Naive thymus-derived CD4-positive, alpha-beta T cell (primary cell): Measurements from ENCODE around the gene PTPRG. TPM values are rescaled to one million over a fixed set of nuclear protein-coding genes. Genes with fewer than 3 reads are reported as not detected.

Experiments used
- ATAC-seq: fragments of 150-1000 bp; cut with Tn5 transposase; 2 replicates; pipeline ENCODE4 v1.10.0; 2021; ENCODE audit warnings: mild to moderate bottlenecking, moderate library complexity
- CTCF ChIA-PET: fragments of 350-600 bp; sonication (Branson Sonifier 250); formaldehyde crosslinking; loops from one replicate; lab custom pipeline; 2021; ENCODE audit warnings: antibody characterized with exemption; lab: Charles Lee
- POLR2A ChIA-PET: fragments of 350-600 bp; sonication (Branson Sonifier 250); formaldehyde crosslinking; loops from one replicate; lab custom pipeline; 2021; ENCODE audit warnings: antibody characterized with exemption, inconsistent platforms; lab: Charles Lee
- DNase-seq, 9 donors: peaks; one replicate each; pipeline versions ENCODE4 v3.0.0 to v3.0.0-alpha.2; 2020 to 2022; ENCODE audit warnings: mixed read lengths in 1 of 9
- H3K27ac ChIP-seq: one replicate; pipeline ENCODE4 v1.7.0; 2013; ENCODE audit warnings: mild to moderate bottlenecking, low read depth, low read length, moderate library complexity
- H3K27me3 ChIP-seq, 2 donors: one replicate each; pipeline ENCODE4 v1.7.0; 2013; ENCODE audit warnings: low read length in 2 of 2, mild to moderate bottlenecking in 2 of 2, moderate library complexity in 2 of 2; ENCODE audit not compliant: control insufficient read depth in 2 of 2, insufficient read depth in 2 of 2
- H3K36me3 ChIP-seq, 3 experiments: 1 replicate in 2 of 3; 2 replicates in 1 of 3; pipeline ENCODE4 v1.7.0; 2013; ENCODE audit warnings: low read length in 3 of 3, mild to moderate bottlenecking in 3 of 3, moderate library complexity in 1 of 3; ENCODE audit not compliant: insufficient read depth in 3 of 3, control insufficient read depth in 2 of 3
- H3K4me1 ChIP-seq, 2 donors: one replicate each; pipeline ENCODE4 v1.7.0; 2013; ENCODE audit warnings: low read length in 2 of 2, mild to moderate bottlenecking in 2 of 2, moderate library complexity in 1 of 2; ENCODE audit not compliant: control insufficient read depth in 2 of 2, insufficient read depth in 2 of 2
- H3K4me3 ChIP-seq: 2 replicates; pipeline ENCODE4 v1.7.0; 2013; ENCODE audit warnings: mild to moderate bottlenecking, low read length
- H3K9me3 ChIP-seq, 3 experiments: 1 replicate in 2 of 3; 2 replicates in 1 of 3; pipeline ENCODE4 v1.7.0; 2013; ENCODE audit warnings: low read length in 3 of 3; ENCODE audit not compliant: control insufficient read depth in 2 of 3
- H3K27ac Mint-ChIP-seq, 9 donors: one replicate each; pipeline ENCODE4 v1.8.0; 2020 to 2022; ENCODE audit warnings: mixed read lengths in 9 of 9, mild to moderate bottlenecking in 8 of 9, moderate library complexity in 5 of 9, inconsistent platforms in 2 of 9
- H3K27me3 Mint-ChIP-seq, 5 donors: one replicate each; pipeline ENCODE4 v1.8.0; 2021 to 2022; ENCODE audit warnings: mixed read lengths in 5 of 5, mild to moderate bottlenecking in 1 of 5
- H3K36me3 Mint-ChIP-seq, 5 donors: one replicate each; pipeline ENCODE4 v1.8.0; 2020 to 2022; ENCODE audit warnings: mixed read lengths in 5 of 5, mild to moderate bottlenecking in 3 of 5, inconsistent platforms in 1 of 5
- H3K4me1 Mint-ChIP-seq, 7 donors: one replicate each; pipeline ENCODE4 v1.8.0; 2020 to 2022; ENCODE audit warnings: mixed read lengths in 7 of 7, mild to moderate bottlenecking in 3 of 7, inconsistent platforms in 1 of 7
- H3K4me3 Mint-ChIP-seq, 10 donors: one replicate each; pipeline ENCODE4 v1.8.0; 2020 to 2022; ENCODE audit warnings: mild to moderate bottlenecking in 10 of 10, mixed read lengths in 10 of 10, moderate library complexity in 6 of 10, inconsistent platforms in 2 of 10
- H3K9me3 Mint-ChIP-seq, 11 donors: one replicate each; pipeline ENCODE4 v1.8.0; 2020 to 2022; ENCODE audit warnings: mixed read lengths in 11 of 11, mild to moderate bottlenecking in 4 of 11, inconsistent platforms in 1 of 11, moderate library complexity in 1 of 11
- intact Hi-C, 2 donors: fragments of 100-400 bp; cut with micrococcal nuclease; formaldehyde crosslinking; loops; one replicate each; pipeline ENCODE4 v1.15.1; 2023
- polyA plus RNA-seq, 2 donors: library from polyadenylated mRNA; unstranded; fragments of 300-500 nt; fragmentation: Illumina TruSeq; gene quantifications; one replicate each; pipeline ENCODE4 v1.2.3, GENCODE V29; 2021
- total RNA-seq, 6 experiments: library from RNA in 5 of 6; stranded (reverse) in 5 of 6; gene quantifications; 1 replicate in 5 of 6; 2 replicates in 1 of 6; pipeline ENCODE4 v1.2.3 and lab custom pipeline; 2021 to 2026

The PTPRG gene
- total and polyA plus RNA-seq, 7 experiments from 2014 or later = 0.17 to 1.7 TPM; not detected in 5

- no peak overlapping the region for H3K4me3 ChIP-seq
- intact Hi-C loops = no loop called here
- ATAC-seq = no peak
- H3K9me3 ChIP-seq = no peaks in the 10 kb centered on the region
- no peaks in the 10 kb centered on the region for H3K36me3 ChIP-seq
- Mint-ChIP-seq H3K4me1 (no peaks in the 10 kb centered on the region), H3K27ac (no peak overlapping the region), H3K27me3 (peaks cover 0 to 26% (median 13%) of the 10 kb centered on the region in 5 donors), H3K9me3 (peaks cover 0 to 4% (median 0%) of the 10 kb centered on the region in 11 donors), H3K4me3 (no peak overlapping the region), H3K36me3 (peaks cover 0 to 4% (median 0%) of the 10 kb centered on the region in 5 donors)
- no peak for DNase-seq
- POLR2A ChIA-PET = no interaction called here
- CTCF ChIA-PET = no interaction called here
- no peak overlapping the region for H3K27ac ChIP-seq
- no peaks in the 10 kb centered on the region for H3K4me1 ChIP-seq
- no peaks in the 10 kb centered on the region for H3K27me3 ChIP-seq
These were observed 566.7 kb downstream of the PTPRG start for GRCh38 chr3:62128051-62128450.

GRCh38 chr3:62128681-62129080 lies 567.3 kb downstream of the PTPRG start:
- ATAC-seq (no peak), DNase-seq (no peak)
- Histone ChIP-seq H3K9me3 (no peaks in the 10 kb centered on the region), H3K4me1 (no peaks in the 10 kb centered on the region), H3K27ac (no peak overlapping the region), H3K36me3 (no peaks in the 10 kb centered on the region), H3K4me3 (no peak overlapping the region), H3K27me3 (no peaks in the 10 kb centered on the region)
- intact Hi-C loops = no loop called here
- H3K4me1 Mint-ChIP-seq = no peaks in the 10 kb centered on the region
- H3K27ac Mint-ChIP-seq = no peak overlapping the region
- H3K27me3 Mint-ChIP-seq = peaks cover 0 to 32% (median 13%) of the 10 kb centered on the region in 5 donors
- H3K9me3 Mint-ChIP-seq = peaks cover 0 to 4% (median 0%) of the 10 kb centered on the region in 11 donors
- H3K36me3 Mint-ChIP-seq = peaks cover 0 to 4% (median 0%) of the 10 kb centered on the region in 5 donors
- POLR2A ChIA-PET = no interaction called here
- H3K4me3 Mint-ChIP-seq = no peak overlapping the region
- CTCF ChIA-PET = no interaction called here

- Histone ChIP-seq H3K4me1 (no peaks in the 10 kb centered on the region), H3K36me3 (no peaks in the 10 kb centered on the region), H3K27ac (no peak overlapping the region), H3K9me3 (no peaks in the 10 kb centered on the region), H3K4me3 (no peak overlapping the region), H3K27me3 (no peaks in the 10 kb centered on the region)
- POLR2A ChIA-PET = no interaction called here
- DNase-seq (no peak), ATAC-seq (no peak)
- Mint-ChIP-seq H3K4me3 (no peak overlapping the region), H3K36me3 (no peaks in the 10 kb centered on the region), H3K9me3 (peaks cover 0 to 6% (median 0%) of the 10 kb centered on the region in 11 donors), H3K27ac (no peak overlapping the region), H3K27me3 (peaks cover 0 to 38% (median 18%) of the 10 kb centered on the region in 5 donors), H3K4me1 (no peaks in the 10 kb centered on the region)
- CTCF ChIA-PET = no interaction called here
- intact Hi-C loops = no loop called here
These were observed 569.7 kb downstream of the PTPRG start for GRCh38 chr3:62131050-62131449.

GRCh38 chr3:62131620-62132019 lies 570.2 kb downstream of the PTPRG start:
- ATAC-seq (no peak), DNase-seq (no peak)
- POLR2A ChIA-PET = no interaction called here
- no peaks in the 10 kb centered on the region for H3K9me3 ChIP-seq
- no peaks in the 10 kb centered on the region for H3K27me3 ChIP-seq
- intact Hi-C loops = no loop called here
- Mint-ChIP-seq H3K4me1 (no peaks in the 10 kb centered on the region), H3K27ac (no peak overlapping the region), H3K4me3 (no peak overlapping the region), H3K36me3 (no peaks in the 10 kb centered on the region), H3K27me3 (peaks cover 0 to 40% (median 18%) of the 10 kb centered on the region in 5 donors), H3K9me3 (peaks cover 0 to 9% (median 0%) of the 10 kb centered on the region in 11 donors)
- CTCF ChIA-PET = no interaction called here
- no peaks in the 10 kb centered on the region for H3K4me1 ChIP-seq
- no peaks in the 10 kb centered on the region for H3K36me3 ChIP-seq
- H3K4me3 ChIP-seq = no peak overlapping the region
- H3K27ac ChIP-seq = no peak overlapping the region

- Mint-ChIP-seq H3K36me3 (no peaks in the 10 kb centered on the region), H3K27me3 (peaks cover 0 to 40% (median 18%) of the 10 kb centered on the region in 5 donors), H3K27ac (no peak overlapping the region), H3K4me1 (no peaks in the 10 kb centered on the region), H3K4me3 (no peak overlapping the region), H3K9me3 (peaks cover 0 to 5% (median 0%) of the 10 kb centered on the region in 11 donors)
- no peaks in the 10 kb centered on the region for H3K36me3 ChIP-seq
- H3K9me3 ChIP-seq = no peaks in the 10 kb centered on the region
- no peak for DNase-seq
- ChIA-PET POLR2A (no interaction called here), CTCF (no interaction called here)
- intact Hi-C loops = no loop called here
- no peak for ATAC-seq
- no peaks in the 10 kb centered on the region for H3K27me3 ChIP-seq
- no peak overlapping the region for H3K4me3 ChIP-seq
- no peaks in the 10 kb centered on the region for H3K4me1 ChIP-seq
- no peak overlapping the region for H3K27ac ChIP-seq
These were observed 570.7 kb downstream of the PTPRG start for GRCh38 chr3:62132027-62132602.

- H3K27me3 ChIP-seq = no peaks in the 10 kb centered on the region
- H3K36me3 ChIP-seq = no peaks in the 10 kb centered on the region
- H3K9me3 Mint-ChIP-seq = peaks cover 0 to 5% (median 0%) of the 10 kb centered on the region in 11 donors
- no peaks in the 10 kb centered on the region for H3K36me3 Mint-ChIP-seq
- peaks cover 0 to 40% (median 18%) of the 10 kb centered on the region in 5 donors for H3K27me3 Mint-ChIP-seq
- no peaks in the 10 kb centered on the region for H3K4me1 Mint-ChIP-seq
- intact Hi-C loops = no loop called here
- H3K9me3 ChIP-seq = no peaks in the 10 kb centered on the region
- ChIA-PET CTCF (no interaction called here), POLR2A (no interaction called here)
- ATAC-seq (no peak), DNase-seq (no peak)
- no peak overlapping the region for H3K27ac Mint-ChIP-seq
- H3K4me3 ChIP-seq = no peak overlapping the region
- H3K27ac ChIP-seq = no peak overlapping the region
- H3K4me3 Mint-ChIP-seq = no peak overlapping the region
- H3K4me1 ChIP-seq = no peaks in the 10 kb centered on the region
These were observed 571.6 kb downstream of the PTPRG start for GRCh38 chr3:62133015-62133414.

GRCh38 chr3:62134061-62134496 lies 572.7 kb downstream of the PTPRG start:
- Histone ChIP-seq H3K27me3 (no peaks in the 10 kb centered on the region), H3K4me3 (no peak overlapping the region), H3K36me3 (no peaks in the 10 kb centered on the region), H3K9me3 (no peaks in the 10 kb centered on the region), H3K27ac (no peak overlapping the region), H3K4me1 (no peaks in the 10 kb centered on the region)
- Mint-ChIP-seq H3K27me3 (peaks cover 0 to 40% (median 18%) of the 10 kb centered on the region in 5 donors), H3K4me3 (no peak overlapping the region), H3K36me3 (no peaks in the 10 kb centered on the region), H3K9me3 (peaks cover 0 to 5% (median 0%) of the 10 kb centered on the region in 11 donors), H3K27ac (no peak overlapping the region), H3K4me1 (no peaks in the 10 kb centered on the region)
- ChIA-PET CTCF (no interaction called here), POLR2A (no interaction called here)
- no peak for DNase-seq
- intact Hi-C loops = no loop called here
- ATAC-seq = no peak
